ENCODE results near the gene KRTAP8-1.
A peak's percentile ranks its signal among the peaks of the same experiment; 100 is the strongest.

KRTAP8-1 gene, protein sequence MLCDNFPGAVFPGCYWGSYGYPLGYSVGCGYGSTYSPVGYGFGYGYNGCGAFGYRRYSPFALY

DNA sequence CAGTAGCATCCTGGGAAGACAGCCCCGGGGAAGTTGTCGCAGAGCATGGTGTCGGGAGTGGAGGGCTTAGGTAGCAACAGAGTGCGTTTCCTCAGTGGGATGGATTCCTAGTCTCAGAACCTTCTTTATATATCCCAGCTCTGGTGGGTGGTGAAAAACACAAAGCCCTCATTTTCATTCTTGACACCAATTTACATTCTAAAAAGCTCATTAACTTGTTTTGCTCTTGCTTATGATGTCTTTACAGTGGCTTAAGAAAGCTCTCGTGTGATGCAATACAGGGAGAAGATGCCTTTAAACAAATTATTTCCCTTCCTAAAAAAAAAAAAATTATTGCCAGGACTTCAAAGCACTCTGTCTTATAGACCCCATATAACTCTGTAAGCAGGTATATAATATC, at the start of gene KRTAP8-1:
KRTAP8-1 (minus strand) TSS at position 101 of the 400 bp plus-strand sequence; CDS start at position 47, 54 bp downstream.
- DNase-seq (ENCODE audit: low read depth), result no peak

DNA sequence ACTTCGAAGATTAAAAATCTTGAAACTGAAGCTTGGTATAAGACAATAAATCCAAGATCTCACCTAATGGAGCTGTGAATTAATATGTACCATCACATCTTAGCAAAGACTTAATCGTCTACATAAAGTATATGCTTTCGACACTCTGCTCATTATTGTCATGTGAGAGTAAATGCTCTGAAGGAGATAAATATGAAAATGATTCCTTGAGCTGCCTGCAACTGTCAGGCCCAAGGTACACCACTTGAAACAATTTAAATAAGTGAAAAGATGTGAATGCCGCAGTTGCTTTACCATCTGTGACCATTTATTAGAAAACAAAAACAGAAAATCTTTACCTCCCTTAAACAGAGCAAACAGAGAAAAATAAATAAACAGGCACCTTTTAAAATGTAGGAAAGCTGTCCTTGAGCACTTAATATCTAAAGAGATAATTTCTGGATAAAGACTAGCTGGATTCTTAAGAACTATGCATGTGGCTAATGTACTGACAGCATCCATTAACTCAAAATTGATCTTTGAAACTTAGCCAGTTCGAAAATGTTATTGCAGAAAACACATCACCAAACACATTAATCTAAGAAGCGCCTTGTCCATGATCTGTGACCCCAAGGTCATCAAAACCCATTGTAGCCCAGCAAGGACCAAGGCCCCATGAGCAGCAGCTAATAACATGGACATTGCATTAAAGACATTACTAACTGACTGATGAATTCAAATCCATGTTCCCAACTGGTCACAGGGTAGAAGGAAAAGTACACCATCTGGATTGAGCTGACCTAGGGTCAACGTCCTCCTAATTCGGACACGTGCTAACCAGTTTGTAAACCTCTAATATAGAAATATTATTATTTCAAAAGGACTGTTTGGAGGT, 34.8 kb upstream of the KRTAP8-1 start:
- no peak for DNase-seq (ENCODE audit: low read depth)

DNA sequence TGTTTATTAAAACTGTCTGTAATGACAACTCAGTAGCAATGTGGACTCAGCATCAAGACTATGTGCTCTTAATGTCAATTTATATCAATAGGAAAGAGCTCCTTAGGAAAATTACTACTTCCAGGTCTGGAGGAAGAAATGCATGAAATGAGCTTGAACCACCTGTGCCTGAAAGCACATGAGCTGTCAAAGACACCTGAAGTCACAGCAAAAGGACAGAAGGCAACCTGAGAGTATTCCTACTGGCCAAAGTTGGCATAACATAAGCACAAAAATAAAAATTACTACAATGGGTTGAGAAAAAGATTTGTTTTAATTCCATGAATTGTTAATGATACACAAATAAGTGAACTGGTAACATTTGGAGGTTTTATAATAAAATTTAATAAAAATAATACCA, 29.9 kb upstream of the KRTAP8-1 start:
- no peak for DNase-seq (ENCODE audit: low read depth)

DNA sequence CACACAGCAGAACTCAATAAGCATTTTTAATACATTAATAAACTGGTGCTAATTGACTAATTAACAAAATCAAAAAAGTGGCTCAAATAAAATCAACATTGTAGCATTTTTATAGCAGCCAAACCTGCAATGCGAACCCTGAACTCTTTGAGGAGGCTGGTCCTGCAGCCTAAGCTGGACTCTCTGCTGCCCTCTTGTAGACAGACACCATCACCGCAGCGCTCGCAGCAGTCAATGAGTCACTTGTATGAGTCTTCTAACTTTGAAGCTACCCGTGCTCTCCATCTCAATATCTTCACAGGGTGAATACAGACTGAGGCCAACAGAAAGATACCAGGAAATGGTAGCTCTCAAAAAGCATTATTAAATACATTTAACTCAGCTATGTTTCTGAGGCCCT, 26.2 kb upstream of the KRTAP8-1 start:
- DNase-seq (ENCODE audit: low read depth), result peak; percentile 3

DNA sequence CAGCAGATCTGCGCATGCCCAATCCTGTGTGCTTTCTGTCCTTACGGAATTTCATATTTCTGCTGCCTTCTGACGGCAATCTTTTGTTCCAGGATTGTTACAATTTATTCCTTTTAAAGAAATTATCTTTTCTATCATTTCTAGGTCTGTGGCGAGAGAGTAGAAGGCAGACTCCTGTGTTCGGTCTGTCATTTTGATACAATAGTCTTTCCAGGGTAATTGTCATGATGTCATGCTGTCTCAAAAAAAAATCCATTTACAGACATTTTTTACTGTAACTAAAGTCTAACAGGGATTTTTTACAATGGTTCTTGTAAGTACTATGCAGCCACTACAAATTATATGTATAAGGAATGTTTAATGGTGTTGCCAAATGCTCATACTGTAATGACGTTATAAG, 25.5 kb upstream of the KRTAP8-1 start:
- no peak for DNase-seq (ENCODE audit: low read depth)

DNA sequence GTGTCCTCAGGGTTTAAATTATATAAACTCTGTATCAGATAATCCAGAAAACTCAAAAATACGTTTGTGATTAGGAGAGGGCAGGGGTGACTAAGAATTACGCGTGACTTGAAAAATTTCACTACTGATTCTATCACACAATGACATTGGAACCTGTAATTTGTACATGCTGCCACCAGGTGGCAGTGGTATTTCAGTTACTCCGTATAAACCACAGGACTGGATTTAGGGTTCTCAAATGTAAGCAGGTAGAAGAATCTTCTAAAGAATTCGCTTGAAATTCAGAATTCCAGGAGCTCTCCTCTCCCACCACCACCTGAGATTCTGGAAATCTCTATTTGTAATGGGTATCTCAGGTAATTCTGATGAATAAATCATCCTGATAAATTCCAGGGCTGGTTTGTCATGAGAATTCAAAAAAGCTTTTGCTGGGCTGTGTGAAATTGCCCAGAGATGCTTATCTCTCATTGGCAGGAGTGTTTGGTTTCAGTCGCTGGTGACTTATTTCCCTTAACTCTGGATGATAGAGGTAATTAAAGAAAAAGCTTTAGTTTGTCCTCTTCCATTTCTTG, 18.2 kb upstream of the KRTAP8-1 start:
- no peak for DNase-seq (ENCODE audit: low read depth)

DNA sequence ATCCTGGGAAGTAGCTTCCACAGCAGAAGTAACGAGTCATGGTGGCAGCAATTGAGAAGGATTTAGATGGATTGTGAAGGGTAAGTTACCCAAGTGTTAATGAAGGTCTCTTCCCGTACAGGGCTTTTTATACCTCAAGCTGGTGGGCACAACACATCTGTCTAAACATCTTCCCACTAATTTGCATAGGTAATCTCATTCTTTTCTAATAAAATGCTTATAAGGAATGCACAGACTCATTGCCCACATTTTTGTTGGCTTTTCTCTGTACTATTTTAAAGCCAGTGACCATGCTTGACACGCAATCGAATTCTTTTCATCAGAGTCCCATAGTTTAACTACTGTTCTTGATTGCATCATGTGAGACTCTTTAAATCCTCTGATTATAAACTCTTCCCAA, 16.6 kb upstream of the KRTAP8-1 start, which contains the start of gene KRTAP7-1:
KRTAP7-1 (minus strand) TSS at position 101 of the 400 bp plus-strand sequence; CDS start at position 40, 61 bp downstream.
- no peak for DNase-seq (ENCODE audit: low read depth)

DNA sequence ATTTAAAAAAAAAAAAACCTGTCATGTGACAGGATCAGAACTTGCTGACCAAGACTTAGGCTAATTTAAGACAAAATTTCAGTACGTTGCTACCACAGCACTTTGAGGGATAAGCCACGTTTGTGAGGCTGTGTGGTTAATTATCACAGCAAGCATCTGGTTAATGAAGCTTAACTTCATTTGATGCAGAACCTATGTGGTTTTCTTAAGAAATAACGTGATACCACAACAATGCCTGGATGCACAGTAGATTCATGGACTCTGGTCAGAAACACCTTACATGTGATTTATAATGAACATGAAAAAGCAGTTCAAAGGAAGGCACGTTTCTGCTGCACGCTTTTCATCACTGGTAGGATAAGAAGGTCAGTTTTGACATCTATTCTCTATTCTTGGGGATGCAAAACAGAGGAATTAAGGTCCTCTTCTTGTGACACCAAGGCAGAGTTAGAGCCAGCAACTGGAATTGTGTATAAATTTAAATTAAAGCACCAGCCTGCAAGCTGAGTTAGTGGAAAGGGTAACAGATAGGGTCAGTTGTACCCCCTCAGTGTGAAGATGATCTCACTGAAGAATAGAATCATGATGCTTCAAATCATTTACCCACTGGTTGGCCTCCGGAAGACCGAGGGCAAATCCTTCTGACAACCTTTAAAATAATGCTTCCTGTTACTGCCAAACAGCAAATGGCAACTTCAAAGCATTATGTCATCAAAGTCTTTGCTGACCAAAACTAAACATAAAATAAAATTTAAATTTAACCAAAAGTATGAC, 6.0 kb upstream of the KRTAP8-1 start:
- no peak for DNase-seq (ENCODE audit: low read depth)

DNA sequence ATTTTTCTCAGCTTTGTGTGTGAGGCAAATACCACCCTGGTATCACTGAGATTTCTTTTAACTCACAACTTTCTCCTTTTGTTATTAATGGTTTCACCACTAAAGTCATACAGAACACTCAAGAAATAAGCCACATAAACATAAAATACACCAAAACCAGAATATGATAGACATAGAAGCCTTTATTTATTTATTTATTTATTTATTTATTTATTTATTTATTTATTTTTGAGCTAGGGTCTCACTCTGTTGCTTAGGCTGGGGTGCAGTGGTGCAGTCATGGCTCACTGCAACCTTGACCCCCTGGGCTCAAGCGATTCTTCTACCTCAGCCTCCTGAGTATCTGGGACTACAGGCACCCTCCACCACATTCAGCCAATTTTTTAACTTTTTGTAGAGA, 12.5 kb downstream of the KRTAP8-1 start:
- DNase-seq (ENCODE audit: low read depth), result no peak

DNA sequence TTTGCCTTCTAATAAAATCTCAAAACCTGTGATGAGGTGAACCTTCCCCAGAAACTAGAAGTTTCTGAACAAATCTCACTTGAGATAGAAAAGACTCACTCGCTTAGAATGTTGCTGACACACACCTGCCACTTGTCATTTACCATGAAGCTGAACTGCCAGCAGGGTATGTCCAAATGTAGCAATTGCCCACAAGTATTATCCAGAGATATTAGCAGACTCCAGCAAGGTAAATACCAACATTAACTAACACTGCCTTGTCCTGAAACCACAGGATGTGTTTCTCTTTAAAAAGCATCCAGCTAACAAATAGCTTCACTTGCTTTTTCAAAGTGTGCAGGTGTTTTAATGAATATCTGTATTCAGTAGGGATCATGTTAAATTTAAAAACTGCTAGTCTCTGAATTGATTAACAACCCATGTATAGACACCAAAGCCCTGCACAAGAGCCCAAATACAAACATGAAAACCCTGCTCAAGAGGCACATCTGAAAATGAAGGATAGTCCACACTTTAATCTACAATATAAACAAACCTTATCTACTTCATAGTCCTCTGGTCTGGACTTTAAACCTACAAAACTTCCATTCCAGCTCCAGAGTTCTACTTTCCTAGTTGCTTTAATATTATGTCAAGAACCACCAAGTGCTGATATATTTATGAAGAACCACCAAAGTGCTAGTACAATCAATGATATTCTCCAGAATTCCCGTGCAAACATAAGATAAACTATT, 19.3 kb downstream of the KRTAP8-1 start:
- no peak for DNase-seq (ENCODE audit: low read depth)

DNA sequence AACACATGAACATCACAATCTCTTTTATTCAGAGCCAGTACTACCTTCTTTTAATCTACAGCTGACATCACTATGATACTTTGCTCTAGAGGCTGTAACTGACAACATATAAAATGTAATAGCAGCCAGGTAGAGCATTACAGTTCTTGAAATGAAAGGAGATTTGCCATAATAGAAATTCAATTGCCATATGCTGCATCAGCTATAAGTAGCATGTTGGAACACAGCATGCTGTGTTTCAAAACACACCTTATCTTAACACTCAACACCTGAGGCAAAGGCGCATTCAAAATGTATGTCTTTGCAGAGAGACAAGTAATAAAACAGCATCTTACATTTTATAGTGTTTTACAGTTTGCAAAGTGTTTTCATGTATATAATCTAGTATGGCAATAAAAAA, 33.8 kb downstream of the KRTAP8-1 start:
- no peak for DNase-seq (ENCODE audit: low read depth)

DNA sequence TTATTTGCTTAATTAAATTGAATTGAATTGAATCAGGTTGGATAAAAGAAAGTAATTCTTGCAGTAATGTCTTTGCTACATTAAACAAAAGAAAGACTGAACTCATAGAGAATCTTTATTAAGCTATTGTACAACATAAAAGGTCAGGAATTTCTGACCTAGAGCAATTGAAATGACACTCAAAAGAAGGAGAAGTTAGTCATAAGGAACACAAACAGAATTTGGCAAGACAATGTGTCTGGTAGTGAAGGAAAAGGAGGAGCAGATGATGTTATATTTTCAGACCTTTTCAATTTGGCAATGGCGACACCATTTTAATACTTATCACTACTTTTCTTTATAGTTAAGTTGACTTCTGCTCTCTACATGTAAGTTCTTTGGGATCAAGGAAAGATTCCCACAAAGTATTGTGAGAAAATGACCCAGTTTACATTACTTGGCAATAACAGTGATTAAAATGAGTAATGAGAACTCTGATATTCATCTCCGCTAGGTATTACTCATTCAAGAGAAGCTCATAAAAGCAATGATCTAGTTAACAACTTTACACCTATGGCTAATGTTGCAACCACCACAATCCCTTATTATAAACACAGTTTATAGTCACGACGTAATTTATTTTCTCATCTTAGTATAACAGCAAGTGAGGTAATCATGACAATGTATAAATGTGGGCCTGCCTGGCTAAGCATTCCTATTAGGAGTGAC, 43.2 kb downstream of the KRTAP8-1 start:
- DNase-seq (ENCODE audit: low read depth), result no peak
